Right atrium auricular region (tissue), 2 donors: ENCODE measurements around the gene NOS1AP. TPM values are rescaled to one million over a fixed set of nuclear protein-coding genes. Genes with fewer than 3 reads are reported as not detected.

Source experiments
- DNase-seq: peaks from one replicate; pipeline ENCODE4 v3.0.0-alpha.2; 2019; ENCODE audit warnings: low spot score
- H3K27ac ChIP-seq, 2 donors: fragments of 200-600 bp; sonication (generic); 1 replicate in 1 of 2; 2 replicates in 1 of 2; pipeline ENCODE4 v1.5.1; 2016 to 2019
- H3K27me3 ChIP-seq, 2 donors: fragments of 200-600 bp; sonication (generic); one replicate each; pipeline versions ENCODE4 v1.5.1 to v1.6.0; 2017 to 2019
- H3K36me3 ChIP-seq: fragments of 200-600 bp; sonication (generic); one replicate; pipeline ENCODE4 v1.5.1; 2016
- H3K4me1 ChIP-seq, 2 donors: fragments of 200-600 bp; sonication (generic); one replicate each; pipeline versions ENCODE4 v1.5.1 to v1.6.0; 2017 to 2019
- H3K4me3 ChIP-seq, 2 donors: fragments of 200-600 bp; sonication (generic); 1 replicate in 1 of 2; 2 replicates in 1 of 2; pipeline ENCODE4 v1.5.1; 2017 to 2019; ENCODE audit warnings: mild to moderate bottlenecking in 1 of 2, moderate library complexity in 1 of 2
- H3K9me3 ChIP-seq, 2 donors: fragments of 200-600 bp; sonication (generic); one replicate each; pipeline ENCODE4 v1.5.1; 2019
- total RNA-seq, 2 donors: library from RNA; depleted of rRNA; stranded (reverse); fragments of >200 nt; gene quantifications; one replicate each; pipeline ENCODE4 v1.1.0, GENCODE V29; 2016
- TF ChIP-seq, protein P1 (sequence below), 2 donors: fragments of 200-600 bp; sonication (generic); IDR thresholded peaks; one replicate each; pipeline ENCODE4 v1.5.1; 2019; ENCODE audit warnings: antibody characterized with exemption in 2 of 2

The NOS1AP gene
- total RNA-seq, 2 donors from 2014 or later: 2.2 to 2.4 TPM

DNA sequence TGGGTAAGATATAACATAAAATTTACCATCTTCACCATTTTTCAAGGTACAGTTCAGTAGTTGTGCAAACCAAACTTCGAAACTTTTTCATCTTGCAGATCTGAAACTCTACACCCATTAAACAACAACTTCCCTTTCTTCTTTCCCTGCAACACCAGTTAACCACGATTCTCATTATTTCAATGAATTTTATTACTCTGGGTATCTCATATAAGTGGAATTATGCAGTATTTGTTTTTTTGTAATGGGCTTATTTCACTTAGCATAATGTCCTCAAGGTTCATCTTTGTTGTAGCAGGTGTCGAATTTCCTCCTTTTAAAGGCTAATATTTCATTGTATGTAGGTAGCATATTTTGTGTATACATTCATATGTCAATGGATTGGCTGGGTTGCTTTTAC lies 161.0 kb downstream of the NOS1AP start:
- peaks cover 0 to 11% of the 10 kb centered on the region in 2 donors for H3K4me1 ChIP-seq
- TF ChIP-seq, protein P1, sequence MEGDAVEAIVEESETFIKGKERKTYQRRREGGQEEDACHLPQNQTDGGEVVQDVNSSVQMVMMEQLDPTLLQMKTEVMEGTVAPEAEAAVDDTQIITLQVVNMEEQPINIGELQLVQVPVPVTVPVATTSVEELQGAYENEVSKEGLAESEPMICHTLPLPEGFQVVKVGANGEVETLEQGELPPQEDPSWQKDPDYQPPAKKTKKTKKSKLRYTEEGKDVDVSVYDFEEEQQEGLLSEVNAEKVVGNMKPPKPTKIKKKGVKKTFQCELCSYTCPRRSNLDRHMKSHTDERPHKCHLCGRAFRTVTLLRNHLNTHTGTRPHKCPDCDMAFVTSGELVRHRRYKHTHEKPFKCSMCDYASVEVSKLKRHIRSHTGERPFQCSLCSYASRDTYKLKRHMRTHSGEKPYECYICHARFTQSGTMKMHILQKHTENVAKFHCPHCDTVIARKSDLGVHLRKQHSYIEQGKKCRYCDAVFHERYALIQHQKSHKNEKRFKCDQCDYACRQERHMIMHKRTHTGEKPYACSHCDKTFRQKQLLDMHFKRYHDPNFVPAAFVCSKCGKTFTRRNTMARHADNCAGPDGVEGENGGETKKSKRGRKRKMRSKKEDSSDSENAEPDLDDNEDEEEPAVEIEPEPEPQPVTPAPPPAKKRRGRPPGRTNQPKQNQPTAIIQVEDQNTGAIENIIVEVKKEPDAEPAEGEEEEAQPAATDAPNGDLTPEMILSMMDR (IDR thresholded peaks at IDR 0.05): no peak
- no peak overlapping the region for H3K4me3 ChIP-seq
- no peaks in the 10 kb centered on the region for H3K9me3 ChIP-seq
- no peaks in the 10 kb centered on the region for H3K27me3 ChIP-seq
- H3K36me3 ChIP-seq: no peaks in the 10 kb centered on the region
- H3K27ac ChIP-seq: no peak overlapping the region
- no peak for DNase-seq

- TF ChIP-seq, protein P1 (IDR thresholded peaks at IDR 0.05): no peak
- Histone ChIP-seq H3K4me3 (no peak overlapping the region), H3K9me3 (no peaks in the 10 kb centered on the region), H3K36me3 (no peaks in the 10 kb centered on the region), H3K27ac (no peak overlapping the region), H3K27me3 (no peaks in the 10 kb centered on the region), H3K4me1 (peaks cover 0 to 21% of the 10 kb centered on the region in 2 donors)
- DNase-seq: no peak
Measured at GRCh38 chr1:162232034-162232711, 162.7 kb downstream of the NOS1AP start.

DNA sequence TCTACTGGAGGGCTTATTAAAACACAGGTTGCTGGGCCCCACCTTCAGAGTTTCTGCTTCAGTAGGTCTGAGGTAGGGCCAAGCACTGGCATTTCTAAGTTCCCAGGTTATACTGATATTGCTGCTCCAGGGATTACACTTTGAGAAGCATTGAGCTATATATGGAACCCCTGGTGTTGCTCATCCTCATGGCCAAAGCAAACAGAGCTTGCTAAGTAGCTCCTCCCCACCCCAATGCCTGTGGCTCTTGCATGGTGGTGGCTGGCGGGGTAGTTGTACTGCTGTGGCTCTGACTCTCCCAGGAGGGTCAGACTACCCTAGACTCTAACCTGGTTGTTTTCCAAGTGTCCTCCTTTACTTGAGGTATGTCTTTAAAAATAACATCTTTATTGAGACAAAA lies 163.6 kb downstream of the NOS1AP start:
- no peak overlapping the region for H3K27ac ChIP-seq
- TF ChIP-seq, protein P1 (IDR thresholded peaks at IDR 0.05): no peak
- no peak overlapping the region for H3K4me3 ChIP-seq
- H3K4me1 ChIP-seq: peaks cover 0 to 21% of the 10 kb centered on the region in 2 donors
- H3K27me3 ChIP-seq: no peaks in the 10 kb centered on the region
- DNase-seq: no peak
- no peaks in the 10 kb centered on the region for H3K9me3 ChIP-seq
- no peaks in the 10 kb centered on the region for H3K36me3 ChIP-seq

DNA sequence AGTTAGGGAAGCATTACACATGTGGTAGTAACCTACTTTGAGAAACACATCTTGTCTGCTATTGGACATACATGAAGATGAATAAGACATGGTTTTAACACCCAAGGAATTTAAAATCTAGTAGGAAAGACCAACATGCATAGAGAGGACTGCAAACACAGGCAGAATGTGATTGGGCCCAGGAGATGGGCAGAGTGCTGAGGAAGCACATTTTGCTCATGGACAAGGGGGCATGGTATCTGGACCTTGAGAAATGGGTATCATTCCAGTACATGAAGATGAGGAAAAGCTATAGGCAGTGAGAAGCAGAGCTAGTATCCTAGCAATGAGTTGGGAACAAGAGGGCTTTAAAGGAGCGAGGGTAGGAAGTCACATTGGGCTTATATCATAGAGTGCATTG lies 164.4 kb downstream of the NOS1AP start:
- Histone ChIP-seq H3K27me3 (no peaks in the 10 kb centered on the region), H3K9me3 (no peaks in the 10 kb centered on the region), H3K4me1 (peaks cover 0 to 21% of the 10 kb centered on the region in 2 donors), H3K36me3 (no peaks in the 10 kb centered on the region), H3K4me3 (no peak overlapping the region), H3K27ac (no peak overlapping the region)
- TF ChIP-seq, protein P1 (IDR thresholded peaks at IDR 0.05): no peak
- DNase-seq: no peak

DNA sequence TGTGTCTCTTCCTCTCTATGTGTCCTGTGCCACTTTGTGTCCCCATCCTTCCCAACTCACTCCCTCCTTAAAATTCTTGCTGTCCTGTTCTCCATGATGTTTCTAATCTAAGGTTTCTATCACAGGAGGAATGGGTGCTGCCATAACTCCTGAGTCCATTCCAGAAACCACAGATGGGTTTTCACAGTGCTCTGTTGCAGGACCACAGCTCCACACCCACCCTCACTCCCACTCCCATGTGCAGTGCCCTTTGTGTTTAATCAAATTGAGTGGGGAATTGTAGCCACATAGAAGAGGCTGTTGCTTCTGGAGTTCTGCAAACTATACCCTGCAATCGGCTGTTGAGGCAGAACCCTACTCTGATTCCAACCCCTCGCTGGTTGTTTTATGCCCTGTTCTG lies 165.1 kb downstream of the NOS1AP start:
- no peaks in the 10 kb centered on the region for H3K36me3 ChIP-seq
- H3K9me3 ChIP-seq: no peaks in the 10 kb centered on the region
- H3K4me1 ChIP-seq: peaks cover 0 to 21% of the 10 kb centered on the region in 2 donors
- H3K27me3 ChIP-seq: no peaks in the 10 kb centered on the region
- no peak overlapping the region for H3K4me3 ChIP-seq
- no peak overlapping the region for H3K27ac ChIP-seq
- TF ChIP-seq, protein P1 (IDR thresholded peaks at IDR 0.05): no peak
- DNase-seq: no peak
